ENCODE data around the gene FARS2.

- TF ChIP-seq CTCF (IDR thresholded peaks at IDR 0.05) (no peak), POLR2A (IDR thresholded peaks at IDR 0.05) (no peak), EP300 (IDR thresholded peaks at IDR 0.05) (no peak)
Measured at GRCh38 chr6:5215159-5215558, 46.2 kb upstream of the FARS2 start.
